Measurements from ENCODE around the gene TEX2.

GRCh38 chr17:64263000-64263766, at the start of gene TEX2:
- TF ChIP-seq, protein P1, sequence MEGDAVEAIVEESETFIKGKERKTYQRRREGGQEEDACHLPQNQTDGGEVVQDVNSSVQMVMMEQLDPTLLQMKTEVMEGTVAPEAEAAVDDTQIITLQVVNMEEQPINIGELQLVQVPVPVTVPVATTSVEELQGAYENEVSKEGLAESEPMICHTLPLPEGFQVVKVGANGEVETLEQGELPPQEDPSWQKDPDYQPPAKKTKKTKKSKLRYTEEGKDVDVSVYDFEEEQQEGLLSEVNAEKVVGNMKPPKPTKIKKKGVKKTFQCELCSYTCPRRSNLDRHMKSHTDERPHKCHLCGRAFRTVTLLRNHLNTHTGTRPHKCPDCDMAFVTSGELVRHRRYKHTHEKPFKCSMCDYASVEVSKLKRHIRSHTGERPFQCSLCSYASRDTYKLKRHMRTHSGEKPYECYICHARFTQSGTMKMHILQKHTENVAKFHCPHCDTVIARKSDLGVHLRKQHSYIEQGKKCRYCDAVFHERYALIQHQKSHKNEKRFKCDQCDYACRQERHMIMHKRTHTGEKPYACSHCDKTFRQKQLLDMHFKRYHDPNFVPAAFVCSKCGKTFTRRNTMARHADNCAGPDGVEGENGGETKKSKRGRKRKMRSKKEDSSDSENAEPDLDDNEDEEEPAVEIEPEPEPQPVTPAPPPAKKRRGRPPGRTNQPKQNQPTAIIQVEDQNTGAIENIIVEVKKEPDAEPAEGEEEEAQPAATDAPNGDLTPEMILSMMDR (IDR thresholded peaks at IDR 0.05): no peak
- TF ChIP-seq POLR2AphosphoS5 (IDR thresholded peaks at IDR 0.05; ENCODE audit: low read depth, low read length) (no peak), SIN3A (IDR thresholded peaks at IDR 0.05; ENCODE audit: borderline replicate concordance, insufficient read depth, low read depth, low read length) (no peak)
- TF ChIP-seq, protein P2, sequence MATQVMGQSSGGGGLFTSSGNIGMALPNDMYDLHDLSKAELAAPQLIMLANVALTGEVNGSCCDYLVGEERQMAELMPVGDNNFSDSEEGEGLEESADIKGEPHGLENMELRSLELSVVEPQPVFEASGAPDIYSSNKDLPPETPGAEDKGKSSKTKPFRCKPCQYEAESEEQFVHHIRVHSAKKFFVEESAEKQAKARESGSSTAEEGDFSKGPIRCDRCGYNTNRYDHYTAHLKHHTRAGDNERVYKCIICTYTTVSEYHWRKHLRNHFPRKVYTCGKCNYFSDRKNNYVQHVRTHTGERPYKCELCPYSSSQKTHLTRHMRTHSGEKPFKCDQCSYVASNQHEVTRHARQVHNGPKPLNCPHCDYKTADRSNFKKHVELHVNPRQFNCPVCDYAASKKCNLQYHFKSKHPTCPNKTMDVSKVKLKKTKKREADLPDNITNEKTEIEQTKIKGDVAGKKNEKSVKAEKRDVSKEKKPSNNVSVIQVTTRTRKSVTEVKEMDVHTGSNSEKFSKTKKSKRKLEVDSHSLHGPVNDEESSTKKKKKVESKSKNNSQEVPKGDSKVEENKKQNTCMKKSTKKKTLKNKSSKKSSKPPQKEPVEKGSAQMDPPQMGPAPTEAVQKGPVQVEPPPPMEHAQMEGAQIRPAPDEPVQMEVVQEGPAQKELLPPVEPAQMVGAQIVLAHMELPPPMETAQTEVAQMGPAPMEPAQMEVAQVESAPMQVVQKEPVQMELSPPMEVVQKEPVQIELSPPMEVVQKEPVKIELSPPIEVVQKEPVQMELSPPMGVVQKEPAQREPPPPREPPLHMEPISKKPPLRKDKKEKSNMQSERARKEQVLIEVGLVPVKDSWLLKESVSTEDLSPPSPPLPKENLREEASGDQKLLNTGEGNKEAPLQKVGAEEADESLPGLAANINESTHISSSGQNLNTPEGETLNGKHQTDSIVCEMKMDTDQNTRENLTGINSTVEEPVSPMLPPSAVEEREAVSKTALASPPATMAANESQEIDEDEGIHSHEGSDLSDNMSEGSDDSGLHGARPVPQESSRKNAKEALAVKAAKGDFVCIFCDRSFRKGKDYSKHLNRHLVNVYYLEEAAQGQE (IDR thresholded peaks at IDR 0.05; ENCODE audit: insufficient read depth in 1 of 2, low read depth in 2 of 2, low read length in 1 of 2): no peak

All from Panc1 (cell line).